H1 (cell line): ENCODE results near the gene LRP1. TPM values are rescaled to one million over a fixed set of nuclear protein-coding genes. Genes with fewer than 3 reads are reported as not detected.

ENCODE experiments used
- CTCF ChIA-PET: fragments of 300-600 bp; sonication (Branson Sonifier 250); formaldehyde crosslinking; loops from one replicate; lab custom pipeline; 2021; ENCODE audit not compliant: partially characterized antibody; lab: Charles Lee
- POLR2A ChIA-PET: fragments of 300-600 bp; sonication (Branson Sonifier 250); formaldehyde crosslinking; loops from one replicate; lab custom pipeline; 2021; ENCODE audit warnings: inconsistent platforms; ENCODE audit not compliant: partially characterized antibody; lab: Charles Lee
- DNase-seq, 2 experiments: peaks; one replicate each; pipeline versions ENCODE4 v3.0.0 to v3.0.0-alpha.2; 2010 to 2022; ENCODE audit warnings: low spot score in 2 of 2, low read depth in 1 of 2, mixed read lengths in 1 of 2
- FAIRE-seq: peaks from 2 replicates; lab custom pipeline; 2011; peaks lifted over from hg19 to GRCh38; lab: Jason Lieb, UNC
- H2AFZ ChIP-seq: 2 replicates; pipeline ENCODE4 v1.8.1; 2012; ENCODE audit warnings: low read length, inconsistent platforms
- H2AK5ac ChIP-seq: 2 replicates; pipeline ENCODE4 v1.6.1; 2013; ENCODE audit warnings: low read depth, low read length
- H2BK120ac ChIP-seq: replicated peaks from 2 replicates; pipeline ENCODE3; 2013; ENCODE audit warnings: low read depth, low read length, inconsistent platforms
- H2BK12ac ChIP-seq: 2 replicates; pipeline ENCODE4 v1.6.1; 2013; ENCODE audit warnings: low read depth, low read length
- H2BK15ac ChIP-seq: 2 replicates; pipeline ENCODE4 v1.6.1; 2013; ENCODE audit warnings: low read length
- H2BK20ac ChIP-seq: 2 replicates; pipeline ENCODE4 v1.6.1; 2013; ENCODE audit warnings: low read length
- H2BK5ac ChIP-seq: 2 replicates; pipeline ENCODE4 v1.6.1; 2013; ENCODE audit warnings: low read depth, low read length
- H3K14ac ChIP-seq: 2 replicates; pipeline ENCODE4 v1.6.1; 2013; ENCODE audit warnings: inconsistent platforms; ENCODE audit not compliant: insufficient read length
- H3K18ac ChIP-seq: 2 replicates; pipeline ENCODE4 v1.6.1; 2013; ENCODE audit warnings: low read length; ENCODE audit errors: extremely low read depth
- H3K23ac ChIP-seq: 2 replicates; pipeline ENCODE4 v1.6.1; 2013; ENCODE audit warnings: inconsistent platforms; ENCODE audit not compliant: insufficient read length
- H3K23me2 ChIP-seq: 2 replicates; pipeline ENCODE4 v1.6.1; 2013; ENCODE audit warnings: low read depth, low read length
- H3K27ac ChIP-seq: 2 replicates; pipeline ENCODE4 v1.6.1; 2011; ENCODE audit warnings: low read depth, low read length, inconsistent platforms
- H3K27me3 ChIP-seq, 4 experiments: replicated peaks in 1 of 4; 1 replicate in 1 of 4; 2 replicates in 3 of 4; pipeline versions ENCODE4 v1.6.1 to v1.8.1; 2011 to 2013; ENCODE audit warnings: low read length in 3 of 4, mild to moderate bottlenecking in 3 of 4, inconsistent platforms in 2 of 4, mixed read lengths in 2 of 4, moderate library complexity in 1 of 4; ENCODE audit not compliant: control insufficient read depth in 3 of 4, insufficient read depth in 3 of 4; ENCODE audit errors: extremely low read depth in 1 of 4
- H3K36me3 ChIP-seq, 4 experiments: 2 replicates each; pipeline versions ENCODE4 v1.6.1 to v1.8.1; 2011 to 2013; ENCODE audit warnings: mild to moderate bottlenecking in 4 of 4, low read length in 3 of 4, moderate library complexity in 2 of 4, control low read depth in 1 of 4, inconsistent platforms in 1 of 4; ENCODE audit not compliant: insufficient read depth in 4 of 4, control insufficient read depth in 2 of 4
- H3K4ac ChIP-seq: replicated peaks from 2 replicates; pipeline ENCODE3; 2013; ENCODE audit warnings: low read length, low read depth, mixed read lengths, inconsistent platforms; ENCODE audit not compliant: insufficient read length
- H3K4me1 ChIP-seq, 4 experiments: replicated peaks in 1 of 4; 1 replicate in 1 of 4; 2 replicates in 3 of 4; pipeline versions ENCODE4 v1.6.1 to v1.8.1; 2011 to 2013; ENCODE audit warnings: low read length in 3 of 4, inconsistent platforms in 2 of 4, mixed read lengths in 1 of 4; ENCODE audit not compliant: insufficient read depth in 4 of 4, control insufficient read depth in 3 of 4
- H3K4me2 ChIP-seq, 2 experiments: 2 replicates each; pipeline versions ENCODE4 v1.6.1 to v1.8.1; 2011 to 2013; ENCODE audit warnings: low read depth in 2 of 2, low read length in 2 of 2, control low read depth in 1 of 2, inconsistent platforms in 1 of 2, mild to moderate bottlenecking in 1 of 2; ENCODE audit not compliant: insufficient read depth in 1 of 2
- H3K4me3 ChIP-seq, 4 experiments: fragments of 200-600, 300-600 bp in 1 of 4; sonication (generic), shearing (Covaris generic), sonication (Bioruptor Twin) in 1 of 4; 2 replicates each; pipeline versions ENCODE4 v1.5.1 to v1.8.1; 2011 to 2016; ENCODE audit warnings: low read length in 4 of 4, low read depth in 3 of 4, control low read depth in 2 of 4, inconsistent platforms in 2 of 4, mild to moderate bottlenecking in 2 of 4, mixed read lengths in 1 of 4, moderate library complexity in 1 of 4; ENCODE audit not compliant: insufficient read depth in 2 of 4; ENCODE audit errors: extremely low read depth in 1 of 4
- H3K56ac ChIP-seq: replicated peaks from 2 replicates; pipeline ENCODE3; 2013; ENCODE audit warnings: low read depth, mild to moderate bottlenecking, mixed read lengths, low read length, inconsistent platforms; ENCODE audit not compliant: insufficient read length
- H3K79me1 ChIP-seq: 2 replicates; pipeline ENCODE4 v1.6.1; 2013; ENCODE audit warnings: low read depth, low read length, control low read depth
- H3K79me2 ChIP-seq, 2 experiments: 2 replicates each; pipeline versions ENCODE4 v1.6.1 to v1.8.1; 2012 to 2013; ENCODE audit warnings: low read length in 2 of 2, mild to moderate bottlenecking in 2 of 2, inconsistent platforms in 1 of 2; ENCODE audit not compliant: insufficient read depth in 2 of 2, control insufficient read depth in 1 of 2
- H3K9ac ChIP-seq, 4 experiments: replicated peaks in 1 of 4; 1 replicate in 1 of 4; 2 replicates in 3 of 4; pipeline versions ENCODE4 v1.6.1 to v1.8.1; 2011 to 2013; ENCODE audit warnings: low read depth in 3 of 4, low read length in 3 of 4, control low read depth in 2 of 4, mild to moderate bottlenecking in 2 of 4, moderate library complexity in 2 of 4, inconsistent platforms in 1 of 4; ENCODE audit errors: extremely low read depth in 1 of 4
- H3K9me3 ChIP-seq, 2 experiments: 2 replicates each; pipeline versions ENCODE4 v1.6.1 to v1.8.1; 2012 to 2013; ENCODE audit warnings: mild to moderate bottlenecking in 2 of 2, moderate library complexity in 2 of 2, control low read depth in 1 of 2, inconsistent platforms in 1 of 2, low read depth in 1 of 2, low read length in 1 of 2, mixed read lengths in 1 of 2; ENCODE audit not compliant: insufficient read depth in 2 of 2
- H4K20me1 ChIP-seq, 2 experiments: replicated peaks in 1 of 2; 2 replicates each; pipeline versions ENCODE3 to v1.8.1; 2011 to 2013; ENCODE audit warnings: inconsistent platforms in 2 of 2, low read length in 2 of 2, mild to moderate bottlenecking in 1 of 2; ENCODE audit not compliant: insufficient read depth in 2 of 2, control insufficient read depth in 1 of 2
- H4K5ac ChIP-seq: 2 replicates; pipeline ENCODE4 v1.6.1; 2013; ENCODE audit warnings: low read length, low read depth, mixed read lengths, inconsistent platforms; ENCODE audit not compliant: insufficient read length
- H4K8ac ChIP-seq: 2 replicates; pipeline ENCODE4 v1.8.0; 2013; ENCODE audit warnings: mild to moderate bottlenecking, moderate library complexity, low read length, inconsistent platforms; ENCODE audit not compliant: insufficient read depth; ENCODE audit errors: extremely low read depth
- H4K91ac ChIP-seq: replicated peaks from 2 replicates; pipeline ENCODE3; 2013; ENCODE audit warnings: low read length, mixed read lengths, inconsistent platforms; ENCODE audit not compliant: insufficient read length
- ASH2L ChIP-seq: fragments of 200-600, 300-600 bp; sonication (generic); IDR thresholded peaks from one replicate; pipeline ENCODE4 v1.7.1; 2017; ENCODE audit warnings: low read length
- CREB1 ChIP-seq: IDR thresholded peaks from 2 replicates; pipeline ENCODE4 v1.6.1; 2012; ENCODE audit warnings: inconsistent platforms
- CTBP2 ChIP-seq: IDR thresholded peaks from 2 replicates; pipeline ENCODE4 v1.7.0; 2011; ENCODE audit warnings: borderline replicate concordance, mild to moderate bottlenecking, moderate library complexity, mixed read lengths, low read length; ENCODE audit not compliant: insufficient read depth, insufficient read length
- FOSL1 ChIP-seq: IDR thresholded peaks from 2 replicates; pipeline ENCODE4 v1.6.1; 2011; ENCODE audit warnings: mild to moderate bottlenecking, low read depth, low read length, moderate library complexity; ENCODE audit not compliant: insufficient read depth
- GTF2F1 ChIP-seq: IDR thresholded peaks from 2 replicates; pipeline ENCODE4 v1.6.1; 2012; ENCODE audit warnings: low read depth, low read length, improper control_type of control experiment, borderline replicate concordance
- JUN ChIP-seq: IDR thresholded peaks from 2 replicates; pipeline ENCODE4 v1.6.1; 2011; ENCODE audit warnings: low read depth, mild to moderate bottlenecking, improper control_type of control experiment, low read length
- JUND ChIP-seq: IDR thresholded peaks from 2 replicates; pipeline ENCODE4 v1.6.1; 2011; ENCODE audit warnings: mild to moderate bottlenecking, improper control_type of control experiment, low read length
- POLR2AphosphoS5 ChIP-seq: IDR thresholded peaks from 2 replicates; pipeline ENCODE4 v1.6.1; 2011; ENCODE audit warnings: low read depth, low read length
- RNF2 ChIP-seq: fragments of 200-900, 300-1000 bp; sonication (generic); IDR thresholded peaks from 2 replicates; pipeline ENCODE4 v1.7.1; 2016; ENCODE audit warnings: borderline replicate concordance, low read depth, mild to moderate bottlenecking, antibody characterized with exemption, low read length; ENCODE audit not compliant: poor library complexity, severe bottlenecking; ENCODE audit errors: missing control alignments
- RXRA ChIP-seq: IDR thresholded peaks from 2 replicates; pipeline ENCODE4 v1.6.1; 2011; ENCODE audit warnings: low read depth, mild to moderate bottlenecking, low read length, moderate library complexity; ENCODE audit not compliant: insufficient read depth
- SP1 ChIP-seq: IDR thresholded peaks from 2 replicates; pipeline ENCODE4 v1.6.1; 2011; ENCODE audit warnings: low read depth, low read length
- TAF1 ChIP-seq: IDR thresholded peaks from 2 replicates; pipeline ENCODE4 v1.6.1; 2011; ENCODE audit warnings: mild to moderate bottlenecking, low read depth, low read length
- TEAD4 ChIP-seq: IDR thresholded peaks from 2 replicates; pipeline ENCODE4 v1.6.1; 2012; ENCODE audit warnings: low read depth, low read length, inconsistent platforms, mixed read lengths
- WGBS, 2 experiments: shearing (Covaris generic) in 1 of 2; methylation state at CpG; one replicate each; pipeline versions ENCODE4 v1.1.6 to v1.1.7; 2013 to 2015; ENCODE audit warnings: low lambda C conversion rate in 2 of 2, mixed read lengths in 2 of 2, inconsistent platforms in 1 of 2, low coverage in 1 of 2, missing lambda C conversion rate in 1 of 2; ENCODE audit not compliant: insufficient replicate concordance in 2 of 2, insufficient coverage in 1 of 2, insufficient read length in 1 of 2; ENCODE audit errors: extremely low coverage in 1 of 2, missing lambda C conversion rate in 1 of 2; 5-methylcytosine and 5-hydroxymethylcytosine counted together
- polyA plus RNA-seq, 7 experiments: library from polyadenylated mRNA; depleted of rRNA in 3 of 7; stranded (reverse) in 5 of 7; unstranded in 2 of 7; fragments of >200 nt in 5 of 7; fragments of 200-250 nt in 2 of 7; gene quantifications; 1 replicate in 5 of 7; 2 replicates in 1 of 7; 4 replicates in 1 of 7; pipeline versions ENCODE4 v1.2.1 to v1.2.3, GENCODE V29; 2011 to 2013; ENCODE audit warnings: missing spikeins in 2 of 7, mixed read lengths in 2 of 7
- total RNA-seq: library from RNA; stranded (reverse); fragmentation: NEBNext Ultra II Directional; extraction: Animal tissue kit (Norgen Biotek cat#: 25700); gene quantifications from 2 replicates; pipeline ENCODE4 v1.2.1, GENCODE V29; 2021

LRP1 gene
- total and polyA plus RNA-seq, 2 of the 8 experiments (the other 6 are each of a cell fraction or from before 2014, with no cell fraction given) = 35.3 to 92.5 TPM

GRCh38 chr12:57177354-57177753 lies 49.1 kb downstream of the LRP1 start:
- H3K9me3 ChIP-seq = no peaks in the 10 kb centered on the region
- H3K79me2 ChIP-seq = no peaks in the 10 kb centered on the region
- H3K4ac ChIP-seq = no peak overlapping the region
- H3K27me3 ChIP-seq = no peaks in the 10 kb centered on the region
- H3K4me2 ChIP-seq = no peak overlapping the region
- CTCF ChIA-PET = interaction anchor here (1.1 to 21.9 kb wide), 6 partner anchors 11 to 161 kb away, joined by 3 to 389 read pairs (median 44); partner anchors contain the start of genes LRP1 and TAC3
- peaks cover 38 to 68% (median 60%) of the 10 kb centered on the region in 4 experiments for H3K36me3 ChIP-seq
- H2BK120ac ChIP-seq = no peak overlapping the region
- no peak for FAIRE-seq
- H3K27ac ChIP-seq = no peak overlapping the region
- no peak overlapping the region for H4K91ac ChIP-seq
- H3K56ac ChIP-seq = no peak overlapping the region
- POLR2A ChIA-PET = no interaction called here
- DNase-seq = no peak
- no peak overlapping the region for H4K5ac ChIP-seq
- H2AFZ ChIP-seq = no peak overlapping the region
- H4K8ac ChIP-seq = no peak overlapping the region; the same call in 1 of the 2 replicates
- no peak overlapping the region for H2BK5ac ChIP-seq
- 93% methylated on average over 11 of the region's 16 CpGs; no CpG with 5 or more reads in 1 of the 2 experiments for WGBS, 2 experiments
- no peak overlapping the region for H2AK5ac ChIP-seq
- no peaks in the 10 kb centered on the region for H3K79me1 ChIP-seq
- H3K9ac ChIP-seq = no peak overlapping the region
- H3K23ac ChIP-seq = no peak overlapping the region
- H3K18ac ChIP-seq = no peak overlapping the region
- H3K4me3 ChIP-seq = no peak overlapping the region
- H2BK15ac ChIP-seq = no peak overlapping the region
- peaks cover 4 to 19% of the 10 kb centered on the region in 2 experiments for H4K20me1 ChIP-seq
- H2BK20ac ChIP-seq = no peak overlapping the region
- no peak overlapping the region for H3K14ac ChIP-seq
- H3K23me2 ChIP-seq = no peaks in the 10 kb centered on the region
- no peaks in the 10 kb centered on the region for H3K4me1 ChIP-seq
- no peak overlapping the region for H2BK12ac ChIP-seq
- TF ChIP-seq RNF2 (no peak), CREB1 (no peak), FOSL1 (no peak), RXRA (no peak), POLR2AphosphoS5 (no peak), TAF1 (no peak), ASH2L (no peak), TEAD4 (no peak), JUND (no peak), CTBP2 (no peak), GTF2F1 (no peak), SP1 (no peak), JUN (no peak)
